GM19455 (cell line): ENCODE results near the gene CD96.
A peak's percentile ranks its signal among the peaks of the same experiment; 100 is the strongest.
"Not testable (repeated sequence)": the region's sequence is repeated elsewhere in the genome, so short reads cannot be mapped to it uniquely, and the experiment has no call there.

Source experiments
- ATAC-seq: cut with Tn5 transposase; IDR thresholded peaks from one replicate; pipeline ENCODE4 v1.9.1; 2021; ENCODE audit not compliant: unreplicated experiment

CD96 gene

GRCh38 chr3:111669926-111670630 lies 128.1 kb downstream of the CD96 start:
- no peak for ATAC-seq

GRCh38 chr3:111672461-111672860 lies 130.5 kb downstream of the CD96 start:
- ATAC-seq, result not testable (repeated sequence)

- ATAC-seq, result no peak
Observed at GRCh38 chr3:111675846-111676210, 133.8 kb downstream of the CD96 start.

- ATAC-seq, result no peak
Observed at GRCh38 chr3:111676211-111677006, 134.4 kb downstream of the CD96 start.

GRCh38 chr3:111677007-111677392 lies 135.0 kb downstream of the CD96 start:
- no peak for ATAC-seq

GRCh38 chr3:111681661-111682426 lies 139.8 kb downstream of the CD96 start:
- no peak for ATAC-seq

- ATAC-seq, result no peak
Observed at GRCh38 chr3:111684640-111685039, 142.6 kb downstream of the CD96 start.

- ATAC-seq, result no peak
Observed at GRCh38 chr3:111688190-111688800, 146.3 kb downstream of the CD96 start.

- ATAC-seq, result peak; percentile 83
Observed at GRCh38 chr3:111690242-111690641, 148.2 kb downstream of the CD96 start.

GRCh38 chr3:111691293-111691909 lies 149.4 kb downstream of the CD96 start:
- no peak for ATAC-seq

- ATAC-seq, result peak; percentile 65
Observed at GRCh38 chr3:111692593-111693552, 150.9 kb downstream of the CD96 start.

- ATAC-seq, result no peak
Observed at GRCh38 chr3:111694471-111694870, 152.5 kb downstream of the CD96 start.

- no peak for ATAC-seq
Observed at GRCh38 chr3:111695636-111696117, 153.7 kb downstream of the CD96 start.

- no peak for ATAC-seq
Observed at GRCh38 chr3:111700054-111700453, 158.1 kb downstream of the CD96 start.

- ATAC-seq, result no peak
Observed at GRCh38 chr3:111701292-111701906, 159.4 kb downstream of the CD96 start.
